Activated CD4-positive, alpha-beta T cell treated with anti-CD3 and anti-CD28 coated beads, Interleukin-2, amount 50 U/mL, for 4 hours (primary cell): ENCODE measurements around the gene NCOA4.
"Not testable (repeated sequence)": the region's sequence is repeated elsewhere in the genome, so short reads cannot be mapped to it uniquely, and the experiment has no call there.

Experiments used
- DNase-seq, 2 experiments: peaks; one replicate each; pipeline ENCODE4 v3.0.0-alpha.2; 2020

The NCOA4 gene

DNA sequence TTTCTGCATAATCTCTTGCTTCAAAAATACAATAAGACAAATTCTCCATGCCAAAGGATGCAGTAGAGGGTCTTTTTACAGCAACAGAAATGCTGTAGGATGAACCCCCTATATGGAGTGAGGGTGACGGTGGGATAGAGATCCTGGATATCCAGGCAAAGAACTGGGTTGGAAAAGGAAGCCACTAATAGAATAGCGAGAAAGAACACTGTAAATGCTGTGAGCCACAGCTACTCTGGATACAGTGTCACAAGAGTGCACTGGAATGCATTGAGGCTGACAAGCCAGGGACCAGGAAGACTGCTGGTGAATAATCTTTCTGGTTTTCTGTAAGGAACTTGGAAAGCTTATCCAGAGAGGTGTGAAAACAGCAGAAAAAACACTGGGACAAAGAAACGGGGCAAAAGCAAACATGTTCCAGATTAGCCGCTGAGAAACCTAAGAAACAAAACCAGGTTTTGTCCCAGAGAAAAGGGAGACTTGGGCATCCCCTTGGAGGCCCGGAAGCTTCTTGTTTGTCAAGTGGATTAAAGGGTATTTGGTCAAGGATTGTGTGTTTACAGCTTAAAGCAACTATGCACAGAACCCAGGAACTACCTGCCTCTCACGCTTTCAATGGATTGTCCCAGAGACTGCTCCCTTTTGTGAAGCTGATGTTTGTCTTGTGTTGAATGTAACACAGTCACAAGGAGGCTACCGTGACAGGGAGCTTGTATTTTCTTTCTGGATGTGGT lies 21.8 kb upstream of the NCOA4 start:
- DNase-seq: no peak

- DNase-seq: no peak
These were observed 20.7 kb upstream of the NCOA4 start for GRCh38 chr10:46050941-46051623.

- DNase-seq: not testable (repeated sequence)
These were observed 19.0 kb upstream of the NCOA4 start for GRCh38 chr10:46049497-46049831.

DNA sequence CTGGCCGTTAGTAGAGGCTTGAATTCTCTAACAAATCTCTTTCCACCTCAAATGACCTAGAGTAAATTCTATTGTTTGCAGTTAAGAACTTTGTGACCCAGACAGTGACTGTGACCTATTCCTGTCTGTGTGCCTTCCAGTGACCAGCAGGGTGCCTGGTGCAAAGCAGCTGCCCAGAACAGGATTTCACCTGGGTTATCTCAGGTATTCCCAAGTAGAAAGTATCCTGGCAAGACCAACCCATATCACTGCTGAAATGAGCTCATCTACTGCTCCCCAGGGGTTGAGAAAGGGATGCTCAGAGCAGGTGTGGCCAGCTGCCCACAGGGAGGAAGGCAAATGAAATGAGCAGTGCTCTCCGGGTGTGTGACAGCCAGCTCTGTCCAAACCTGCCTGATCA lies 17.7 kb upstream of the NCOA4 start:
- DNase-seq: no peak

DNA sequence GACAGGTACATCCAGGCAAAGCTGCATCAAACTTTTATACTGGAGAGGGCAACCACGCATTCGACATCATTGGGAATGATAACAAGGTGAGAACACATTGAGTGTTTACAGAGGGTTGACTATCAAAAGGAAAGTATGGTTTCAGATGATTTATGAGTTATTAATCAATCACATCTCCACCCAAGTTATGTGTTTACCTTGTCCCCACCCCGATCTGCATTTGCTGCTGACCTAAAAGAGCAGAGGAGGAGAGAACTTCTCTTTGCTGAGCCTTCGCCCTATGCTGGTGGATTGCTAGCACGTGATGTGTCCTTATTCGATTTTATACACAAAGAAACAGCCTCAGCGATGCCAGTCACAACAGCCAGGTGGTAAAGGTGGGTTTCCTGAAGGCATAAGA lies 15.8 kb upstream of the NCOA4 start, which contains the start of gene MSMB:
Gene MSMB, minus strand, starts transcription at position 9 of the 400 bp plus-strand sequence. CDS start 32 bp downstream, outside the sequence.
- no peak for DNase-seq

GRCh38 chr10:46042527-46042926 lies 12.1 kb upstream of the NCOA4 start:
- no peak for DNase-seq

DNA sequence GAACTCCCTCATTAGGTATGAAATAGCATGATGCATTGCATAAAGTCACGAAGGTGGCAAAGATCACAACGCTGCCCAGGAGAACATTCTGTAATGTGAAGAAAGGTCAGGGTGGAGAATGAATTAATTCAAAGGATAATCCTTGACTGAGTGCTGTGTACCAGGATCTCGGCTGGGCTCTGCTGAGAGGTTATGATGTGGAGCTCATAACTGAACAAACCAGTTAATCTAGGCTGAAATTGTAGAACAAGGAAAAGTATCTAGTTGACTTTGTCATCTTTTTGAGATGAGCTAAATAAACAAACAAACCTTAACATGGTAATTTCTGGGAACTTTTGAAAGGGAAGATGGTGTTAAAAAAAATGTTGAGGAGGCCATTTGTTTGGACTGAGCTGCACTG lies 9.6 kb upstream of the NCOA4 start:
- DNase-seq: no peak

- no peak for DNase-seq
These were observed 6.8 kb upstream of the NCOA4 start for GRCh38 chr10:46037107-46037825.

DNA sequence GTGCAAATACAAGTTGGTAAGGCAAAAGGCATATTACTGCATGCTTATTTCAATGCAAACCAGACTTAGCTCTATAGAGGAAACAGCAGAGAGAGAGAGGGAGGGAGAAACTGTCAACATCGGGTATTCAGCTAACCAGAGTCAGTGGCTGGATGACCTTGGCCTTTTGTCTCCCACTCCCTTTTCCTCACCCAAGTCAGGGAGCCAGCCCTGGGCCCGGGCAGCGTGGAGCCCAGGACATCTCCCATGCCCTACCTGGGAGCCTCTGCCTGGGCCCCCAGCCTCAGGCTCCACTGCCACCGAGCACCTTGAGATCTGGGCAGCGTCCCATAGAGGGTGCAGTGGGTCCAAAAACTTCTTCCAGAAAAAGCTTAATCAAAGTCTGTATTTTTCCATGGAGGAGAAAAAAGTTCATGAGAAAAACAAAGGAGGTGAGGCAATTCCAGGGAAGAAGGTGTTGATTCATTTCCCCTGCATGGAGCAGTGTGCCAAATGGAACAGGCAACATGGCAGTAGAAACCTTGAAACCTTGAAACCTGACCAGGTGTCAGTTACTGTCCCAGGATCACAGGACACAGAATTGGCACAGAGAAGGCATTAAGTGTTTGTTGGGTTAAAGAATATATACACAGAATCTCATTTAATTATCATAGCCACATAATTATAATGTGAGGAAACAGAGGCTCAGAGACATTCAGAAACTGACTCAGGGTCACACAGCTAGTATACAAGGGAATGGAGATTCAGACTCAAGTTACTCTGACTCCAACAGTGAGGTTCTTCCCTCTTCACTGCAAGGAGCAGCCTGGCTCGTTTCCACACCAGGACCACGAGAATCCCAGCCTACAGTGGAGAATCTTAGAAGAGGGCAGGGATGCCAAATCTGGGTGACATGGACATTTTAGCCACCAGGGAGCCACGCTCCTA lies 5.8 kb upstream of the NCOA4 start:
- no peak for DNase-seq

DNA sequence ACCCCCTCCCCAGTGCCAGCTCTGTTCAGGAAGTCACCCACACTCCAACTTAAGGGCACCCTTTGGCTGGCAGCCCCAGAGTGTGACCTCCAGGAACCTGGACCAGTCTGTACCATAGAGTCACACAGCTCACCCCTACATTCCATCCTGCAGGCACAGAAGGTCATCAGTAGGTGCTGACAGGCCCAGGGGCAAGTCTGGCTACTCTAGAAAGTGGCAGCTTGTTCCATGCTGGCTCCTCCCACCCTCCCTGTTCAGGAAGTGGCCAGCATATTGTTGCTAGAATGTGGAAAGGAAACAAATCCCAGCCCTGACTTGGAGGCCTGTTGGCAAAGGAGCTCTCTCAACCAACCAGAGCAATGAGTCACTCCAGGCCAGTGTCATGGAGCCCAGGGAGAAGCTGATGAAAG lies 3.2 kb upstream of the NCOA4 start:
- DNase-seq: no peak

GRCh38 chr10:46031648-46032532 lies 1.5 kb upstream of the NCOA4 start:
- no peak for DNase-seq

DNA sequence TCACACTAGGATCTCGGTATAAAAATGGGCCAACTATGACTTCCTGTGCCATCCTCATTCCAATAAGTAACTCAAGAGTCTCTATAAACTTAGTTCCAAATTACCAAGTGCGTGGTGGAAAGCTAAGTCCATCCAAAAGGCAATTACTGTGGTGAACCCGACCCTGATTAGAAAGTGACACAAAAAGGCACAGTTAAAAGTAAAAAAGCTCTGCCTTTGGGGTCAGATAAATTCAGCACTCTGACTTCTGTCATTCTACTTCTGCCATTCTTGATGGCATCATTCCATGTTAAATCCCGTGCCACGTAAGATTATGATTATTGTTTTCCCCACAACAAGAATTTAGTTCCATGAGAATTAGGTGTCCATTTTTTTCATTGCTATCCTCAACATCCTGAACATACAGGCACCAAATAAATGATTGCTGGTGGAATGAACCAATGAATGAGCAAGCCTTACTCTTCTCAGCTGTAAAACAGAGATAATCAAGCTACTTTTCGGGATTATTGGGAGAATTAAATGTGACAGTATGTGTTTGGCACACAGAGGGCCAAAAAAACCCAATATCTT lies 877 bp downstream of the NCOA4 start:
- no peak for DNase-seq

GRCh38 chr10:46028584-46029460 lies 1.6 kb downstream of the NCOA4 start:
- DNase-seq: peak in 1 of 2 experiments; percentile 16

- no peak for DNase-seq
These were observed 4.3 kb downstream of the NCOA4 start for GRCh38 chr10:46026106-46026505.

DNA sequence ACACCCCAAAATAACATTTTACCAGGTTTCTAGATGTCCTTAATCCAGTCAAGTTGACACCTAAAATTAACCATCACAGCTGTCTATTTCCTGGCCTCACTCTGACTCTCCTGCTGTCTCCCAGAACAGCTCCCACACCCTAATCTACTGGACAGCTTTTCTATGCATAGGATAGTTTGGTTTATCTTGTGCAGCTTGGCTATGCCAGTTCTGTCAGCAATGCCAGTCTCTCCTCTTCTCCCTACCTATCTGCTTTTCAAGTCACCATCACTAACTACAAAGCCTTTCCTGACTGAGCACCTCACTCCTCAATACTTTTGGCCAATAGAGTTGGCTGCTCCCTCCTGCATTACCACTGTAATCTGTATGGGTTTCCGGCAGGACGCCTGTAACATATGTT lies 5.0 kb downstream of the NCOA4 start:
- no peak for DNase-seq

DNA sequence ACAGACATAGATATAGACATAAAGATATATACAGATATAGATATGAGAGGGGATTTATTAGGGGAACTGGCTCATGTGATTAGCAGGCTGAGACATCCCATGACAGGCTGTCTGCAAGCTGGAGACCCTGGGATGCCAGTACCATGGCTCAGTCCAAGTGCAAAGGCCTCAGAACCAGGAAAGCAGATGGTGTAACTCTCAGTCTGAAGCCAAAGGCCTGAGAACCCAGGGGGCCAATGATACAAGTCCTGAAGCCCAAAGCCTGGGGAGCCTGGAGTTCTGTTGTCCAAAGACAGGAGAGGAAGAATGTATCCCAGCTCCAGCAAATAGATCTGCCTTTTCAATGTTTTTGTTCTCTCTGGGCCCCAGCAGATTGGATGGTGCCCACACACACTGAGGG lies 5.5 kb downstream of the NCOA4 start:
- no peak for DNase-seq

- peak; percentile 54 to 61 for DNase-seq
These were observed 7.3 kb downstream of the NCOA4 start for GRCh38 chr10:46022978-46023702.

DNA sequence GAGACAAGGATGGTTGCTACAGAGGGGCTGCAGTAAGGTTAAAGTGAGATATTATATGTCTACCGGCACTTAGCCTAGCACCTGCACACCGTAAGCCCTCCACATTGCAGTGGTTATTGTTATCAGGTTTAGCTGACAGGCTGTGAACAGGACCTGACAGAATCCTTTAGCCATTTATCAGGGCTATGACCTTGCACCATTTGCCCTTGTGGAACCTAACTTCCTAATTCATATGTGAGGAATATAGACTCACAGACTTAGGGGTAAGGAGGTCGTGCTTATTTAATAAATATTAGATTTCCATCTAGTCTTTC lies 10.1 kb downstream of the NCOA4 start:
- DNase-seq: no peak

DNA sequence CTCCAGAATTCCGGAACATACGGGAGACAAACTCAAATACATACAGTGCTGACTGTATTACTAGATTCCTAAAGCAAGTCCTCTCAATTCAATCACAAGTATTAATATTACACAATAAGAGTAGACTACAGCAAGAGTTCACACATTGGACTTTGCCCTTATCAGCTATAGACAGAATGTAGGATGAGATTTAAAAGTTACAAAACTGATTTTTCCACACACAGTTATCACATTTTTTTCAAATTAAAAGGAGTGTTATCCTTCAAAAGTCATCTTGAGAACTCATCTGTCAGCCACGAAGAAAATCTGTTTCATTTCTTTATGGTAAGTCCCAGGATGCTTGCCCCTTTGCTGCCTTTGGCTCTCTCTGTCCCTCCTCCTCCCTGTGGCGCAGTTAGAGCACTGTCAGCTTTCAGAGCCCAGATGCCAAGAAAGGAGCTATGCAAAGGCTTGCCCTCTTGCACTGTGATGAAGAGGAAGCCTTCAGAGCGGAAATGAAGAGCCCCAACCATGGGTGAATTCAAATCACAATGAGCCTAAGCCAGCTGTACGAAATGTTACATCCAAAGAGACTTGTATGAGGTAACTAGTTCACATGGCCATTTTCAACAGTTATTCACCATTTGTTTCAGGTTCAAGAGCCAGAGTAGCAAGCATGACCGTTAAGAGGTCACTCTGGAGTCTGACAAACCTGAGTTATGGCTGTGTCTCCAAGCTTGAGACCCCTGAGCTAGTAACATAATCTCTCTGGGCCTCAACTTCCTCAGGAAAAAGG lies 10.7 kb downstream of the NCOA4 start:
- DNase-seq: no peak
